ENCODE results near the gene TNIP2. TPM values are rescaled to one million over a fixed set of nuclear protein-coding genes. Genes with fewer than 3 reads are reported as not detected.

The TNIP2 gene
- total and polyA plus RNA-seq, 2 donors (not counting 3 experiments of a cell fraction or from before 2014, with no cell fraction given): 37.7 to 52.1 TPM

GRCh38 chr4:2702770-2703169, 53.4 kb downstream of the TNIP2 start:
- H3K9me1 ChIP-seq (replicated peaks; ENCODE audit: control insufficient read depth, extremely low read depth, insufficient read depth, low read length): no peaks in the 10 kb centered on the region
- TF ChIP-seq POLR2A (IDR thresholded peaks at IDR 0.05; ENCODE audit: low read depth, low read length) (no peak), MAX (IDR thresholded peaks at IDR 0.05; ENCODE audit: insufficient read depth, insufficient read length) (no peak), JUN (IDR thresholded peaks at IDR 0.05; ENCODE audit: borderline replicate concordance, insufficient read depth, insufficient read length, low read depth) (no peak), CTCF (IDR thresholded peaks at IDR 0.05; ENCODE audit: extremely low read depth in 1 of 2, insufficient read depth in 1 of 2, low read depth in 1 of 2, low read length in 2 of 2) (no peak)
- peaks cover 3 to 37% of the 10 kb centered on the region in 2 experiments for H3K36me3 ChIP-seq (ENCODE audit: control insufficient read depth in 2 of 2, extremely low read depth in 1 of 2, insufficient read depth in 2 of 2, low read length in 2 of 2)
- ChIA-PET CTCF (no interaction called here), POLR2A (no interaction called here)
- no peak overlapping the region for H3K27ac ChIP-seq (ENCODE audit: insufficient read depth, low read depth, low read length)
- intact Hi-C loops (cut with micrococcal nuclease): no loop called here
- no peak for DNase-seq (ENCODE audit: low read depth, low spot score)
- H3K9me3 ChIP-seq (replicated peaks; ENCODE audit: control insufficient read depth, insufficient read depth, low read length): no peaks in the 10 kb centered on the region
- H4K20me1 ChIP-seq (replicated peaks; ENCODE audit: control insufficient read depth, extremely low read depth, insufficient read depth, low read length): no peaks in the 10 kb centered on the region
- H2AFZ ChIP-seq (ENCODE audit: low read depth, low read length): no peak overlapping the region
- dilution Hi-C loops (cut with MboI; ENCODE audit: extremely low pct_ligation_motif_present, low sequenced_read_pairs): no loop called here
- no peaks in the 10 kb centered on the region for H3K79me2 ChIP-seq (ENCODE audit: control insufficient read depth, insufficient read depth, low read length)
- BruUV-seq (replicated peaks): no TSS peak
- H3K27me3 ChIP-seq (ENCODE audit: control insufficient read depth in 2 of 2, insufficient read depth in 2 of 2, low read length in 2 of 2): no peaks in the 10 kb centered on the region
- no peaks in the 10 kb centered on the region for H3K4me1 ChIP-seq (ENCODE audit: control insufficient read depth, extremely low read depth, insufficient read depth, low read length)
- no peak overlapping the region for H3K9ac ChIP-seq (replicated peaks; ENCODE audit: extremely low read depth, insufficient read depth, low read length)
- no peak overlapping the region for H3K4me3 ChIP-seq (replicated peaks in 1 of 3; ENCODE audit: insufficient read depth in 1 of 3, low read depth in 1 of 3, low read length in 3 of 3)
- FAIRE-seq: no peak
- no peak overlapping the region for H3K4me2 ChIP-seq (ENCODE audit: insufficient read depth, low read length)

- no peak overlapping the region for H3K9ac ChIP-seq (replicated peaks; ENCODE audit: extremely low read depth, insufficient read depth, low read length)
- H3K27ac ChIP-seq (ENCODE audit: insufficient read depth, low read depth, low read length): no peak overlapping the region
- H3K9me1 ChIP-seq (replicated peaks; ENCODE audit: control insufficient read depth, extremely low read depth, insufficient read depth, low read length): no peaks in the 10 kb centered on the region
- no peak overlapping the region for H2AFZ ChIP-seq (ENCODE audit: low read depth, low read length)
- no peaks in the 10 kb centered on the region for H3K9me3 ChIP-seq (replicated peaks; ENCODE audit: control insufficient read depth, insufficient read depth, low read length)
- intact Hi-C loops (cut with micrococcal nuclease): no loop called here
- TF ChIP-seq JUN (IDR thresholded peaks at IDR 0.05; ENCODE audit: borderline replicate concordance, insufficient read depth, insufficient read length, low read depth) (no peak), GATA2 (IDR thresholded peaks at IDR 0.05; ENCODE audit: insufficient read depth, insufficient read length, low read depth, low read length) (no peak), MYC (IDR thresholded peaks at IDR 0.05; ENCODE audit: low read depth, low read length) (no peak), FOS (IDR thresholded peaks at IDR 0.05; ENCODE audit: borderline replicate concordance, insufficient read depth, low read length) (no peak), POLR2AphosphoS5 (IDR thresholded peaks at IDR 0.05; ENCODE audit: insufficient read depth, low read depth, low read length) (no peak)
- no peaks in the 10 kb centered on the region for H3K4me1 ChIP-seq (ENCODE audit: control insufficient read depth, extremely low read depth, insufficient read depth, low read length)
- H3K27me3 ChIP-seq (ENCODE audit: control insufficient read depth in 2 of 2, insufficient read depth in 2 of 2, low read length in 2 of 2): no peaks in the 10 kb centered on the region
- no peaks in the 10 kb centered on the region for H3K79me2 ChIP-seq (ENCODE audit: control insufficient read depth, insufficient read depth, low read length)
- DNase-seq (ENCODE audit: low read depth, low spot score): no peak
- POLR2A ChIA-PET: no interaction called here
- H4K20me1 ChIP-seq (replicated peaks; ENCODE audit: control insufficient read depth, extremely low read depth, insufficient read depth, low read length): no peaks in the 10 kb centered on the region
- no peak for FAIRE-seq
- no peak overlapping the region for H3K4me2 ChIP-seq (ENCODE audit: insufficient read depth, low read length)
- H3K4me3 ChIP-seq (replicated peaks in 1 of 3; ENCODE audit: insufficient read depth in 1 of 3, low read depth in 1 of 3, low read length in 3 of 3): no peak overlapping the region
- dilution Hi-C loops (cut with MboI; ENCODE audit: extremely low pct_ligation_motif_present, low sequenced_read_pairs): no loop called here
- no TSS peak for BruUV-seq (replicated peaks)
- CTCF ChIA-PET: no interaction called here
- H3K36me3 ChIP-seq (ENCODE audit: control insufficient read depth in 2 of 2, extremely low read depth in 1 of 2, insufficient read depth in 2 of 2, low read length in 2 of 2): peaks cover 3 to 41% of the 10 kb centered on the region in 2 experiments
Observed at GRCh38 chr4:2702361-2702760, 53.8 kb downstream of the TNIP2 start.

Measured in endothelial cell of umbilical vein (primary cell).